ENCODE results near the gene AURKA. TPM values are rescaled to one million over a fixed set of nuclear protein-coding genes. Genes with fewer than 3 reads are reported as not detected.

The AURKA gene
- total and polyA plus RNA-seq, 8 donors = 3.7 to 28.8 (median 17.2) TPM

DNA sequence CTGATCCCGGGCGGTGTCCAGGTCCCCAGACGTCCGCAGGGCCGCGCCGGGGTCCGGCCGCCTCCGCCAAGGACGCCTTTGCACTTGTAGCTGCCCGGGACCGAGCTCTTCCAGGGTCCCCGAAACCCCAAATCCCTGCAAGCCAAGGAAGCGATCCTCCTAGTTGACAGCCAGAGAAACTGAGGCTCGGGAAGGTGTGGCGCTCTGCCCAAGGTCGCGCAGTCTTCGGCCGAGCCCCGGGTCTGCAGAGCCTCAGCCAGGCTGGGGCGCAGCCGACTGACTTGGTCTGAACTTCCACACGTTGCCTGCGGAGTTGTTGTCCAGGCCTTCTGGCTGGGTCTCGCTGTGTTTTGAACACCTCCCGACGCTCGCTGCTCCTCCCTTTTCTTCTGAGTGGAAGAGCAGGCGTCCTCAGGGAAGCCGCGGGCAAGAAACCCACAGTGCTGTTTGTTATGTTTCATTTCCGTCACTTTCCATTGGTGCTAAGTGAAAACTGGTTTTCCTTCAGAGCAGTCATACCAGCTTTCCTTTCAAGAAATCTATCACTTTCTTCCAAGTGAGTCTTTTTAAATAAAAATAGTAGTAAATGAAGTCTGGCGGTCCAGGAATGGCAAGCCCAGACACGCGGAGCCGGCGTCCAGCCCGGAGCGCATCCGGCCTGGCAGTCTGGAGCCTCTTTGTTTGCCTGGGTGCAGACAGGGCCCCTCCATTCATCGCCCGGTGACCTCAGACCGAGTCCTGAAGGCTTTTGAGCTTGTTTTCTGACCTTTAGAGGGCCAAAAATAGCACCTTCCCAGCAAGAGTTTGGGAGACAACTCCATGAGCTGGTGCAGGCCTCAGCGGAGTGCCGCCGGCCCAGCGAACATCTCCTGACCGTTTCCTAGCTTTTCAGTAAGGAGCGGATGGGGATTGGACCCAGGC lies 32.5 kb downstream of the AURKA start:
- TF ChIP-seq, protein P1, sequence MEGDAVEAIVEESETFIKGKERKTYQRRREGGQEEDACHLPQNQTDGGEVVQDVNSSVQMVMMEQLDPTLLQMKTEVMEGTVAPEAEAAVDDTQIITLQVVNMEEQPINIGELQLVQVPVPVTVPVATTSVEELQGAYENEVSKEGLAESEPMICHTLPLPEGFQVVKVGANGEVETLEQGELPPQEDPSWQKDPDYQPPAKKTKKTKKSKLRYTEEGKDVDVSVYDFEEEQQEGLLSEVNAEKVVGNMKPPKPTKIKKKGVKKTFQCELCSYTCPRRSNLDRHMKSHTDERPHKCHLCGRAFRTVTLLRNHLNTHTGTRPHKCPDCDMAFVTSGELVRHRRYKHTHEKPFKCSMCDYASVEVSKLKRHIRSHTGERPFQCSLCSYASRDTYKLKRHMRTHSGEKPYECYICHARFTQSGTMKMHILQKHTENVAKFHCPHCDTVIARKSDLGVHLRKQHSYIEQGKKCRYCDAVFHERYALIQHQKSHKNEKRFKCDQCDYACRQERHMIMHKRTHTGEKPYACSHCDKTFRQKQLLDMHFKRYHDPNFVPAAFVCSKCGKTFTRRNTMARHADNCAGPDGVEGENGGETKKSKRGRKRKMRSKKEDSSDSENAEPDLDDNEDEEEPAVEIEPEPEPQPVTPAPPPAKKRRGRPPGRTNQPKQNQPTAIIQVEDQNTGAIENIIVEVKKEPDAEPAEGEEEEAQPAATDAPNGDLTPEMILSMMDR (IDR thresholded peaks at IDR 0.05) = no peak
- peak; percentile 45 to 83 (median 52) for DNase-seq
- ATAC-seq = peak; percentile 72
- Histone ChIP-seq H3K27ac (peak overlapping the region; percentile 48 to 69), H3K36me3 (no peaks in the 10 kb centered on the region), H3K4me1 (peaks cover 3 to 21% of the 10 kb centered on the region in 2 donors), H3K9me3 (no peaks in the 10 kb centered on the region), H3K4me3 (peak overlapping the region; percentile 70 to 79), H3K27me3 (no peaks in the 10 kb centered on the region)
- intact Hi-C loops (cut with DNase I) = no loop called here

DNA sequence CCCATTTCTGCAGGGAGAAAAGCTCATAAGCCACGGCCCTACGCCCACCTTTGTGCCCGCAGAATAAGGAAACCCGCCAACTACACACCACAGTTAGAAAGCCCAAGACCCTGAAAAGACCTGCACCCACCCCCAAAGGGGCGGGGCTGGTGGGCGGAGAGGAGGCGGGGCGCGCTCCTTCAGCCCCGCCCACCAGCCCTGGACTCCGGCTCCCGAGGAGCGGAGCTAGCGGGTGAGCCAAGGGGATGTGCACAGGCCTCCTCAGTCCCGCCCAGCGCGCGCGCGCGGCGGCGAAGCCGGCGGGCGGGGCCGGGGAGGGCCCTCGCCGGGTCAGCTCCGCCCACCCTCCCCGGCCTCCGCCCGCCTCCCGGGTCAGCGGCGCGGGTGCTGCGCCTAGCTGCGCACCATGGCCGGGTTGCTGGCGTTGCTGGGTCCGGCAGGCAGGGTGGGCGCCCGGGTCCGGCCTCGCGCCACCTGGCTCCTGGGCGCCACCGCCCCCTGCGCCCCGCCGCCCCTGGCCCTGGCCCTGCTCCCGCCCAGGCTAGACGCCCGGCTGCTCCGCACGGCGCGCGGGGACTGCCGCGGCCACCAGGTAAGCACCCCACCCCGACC lies 33.3 kb downstream of the AURKA start, which contains the start of gene FAM210B:
Gene FAM210B (plus strand): TSS at position 375 of the 612 bp plus-strand sequence. CDS start 32 bp downstream, at position 407.
- Histone ChIP-seq H3K27me3 (no peaks in the 10 kb centered on the region), H3K9me3 (no peaks in the 10 kb centered on the region), H3K4me1 (peaks cover 3 to 21% of the 10 kb centered on the region in 2 donors), H3K36me3 (no peaks in the 10 kb centered on the region), H3K27ac (peak within 1 kb of the TSS; percentile 48 to 69), H3K4me3 (peak within 1 kb of the TSS; percentile 70 to 79)
- intact Hi-C loops (cut with DNase I) = no loop called here
- TF ChIP-seq, protein P1 (IDR thresholded peaks at IDR 0.05) = no peak
- DNase-seq = peak; percentile 79 to 97 (median 92)
- peak; percentile 97 for ATAC-seq

DNA sequence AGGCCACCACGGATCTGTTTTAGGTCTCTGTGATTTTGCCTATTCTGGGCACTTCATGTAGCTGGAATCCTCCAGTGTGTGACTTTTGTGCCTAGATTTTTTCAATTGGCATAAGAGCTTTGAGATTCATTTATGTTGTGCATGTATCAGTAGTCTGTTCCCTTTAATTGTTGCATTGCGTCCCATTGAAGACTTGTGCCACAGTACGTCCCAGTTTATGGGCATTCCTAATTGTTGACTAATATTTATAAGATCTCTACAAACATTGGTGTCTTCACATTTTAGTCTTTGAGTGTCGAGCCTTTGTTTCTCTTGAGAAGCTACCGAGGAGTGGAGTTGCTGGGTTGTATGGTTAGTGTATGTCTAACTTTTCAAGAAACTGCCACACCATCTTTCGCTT lies 33.9 kb downstream of the AURKA start:
- intact Hi-C loops (cut with DNase I) = no loop called here
- Histone ChIP-seq H3K36me3 (no peaks in the 10 kb centered on the region), H3K9me3 (no peaks in the 10 kb centered on the region), H3K4me1 (peaks cover 3 to 21% of the 10 kb centered on the region in 2 donors), H3K4me3 (peak overlapping the region in 1 of 2 donors; percentile 70), H3K27me3 (no peaks in the 10 kb centered on the region), H3K27ac (no peak overlapping the region)
- DNase-seq = no peak
- ATAC-seq = no peak
- TF ChIP-seq, protein P1 (IDR thresholded peaks at IDR 0.05) = no peak

DNA sequence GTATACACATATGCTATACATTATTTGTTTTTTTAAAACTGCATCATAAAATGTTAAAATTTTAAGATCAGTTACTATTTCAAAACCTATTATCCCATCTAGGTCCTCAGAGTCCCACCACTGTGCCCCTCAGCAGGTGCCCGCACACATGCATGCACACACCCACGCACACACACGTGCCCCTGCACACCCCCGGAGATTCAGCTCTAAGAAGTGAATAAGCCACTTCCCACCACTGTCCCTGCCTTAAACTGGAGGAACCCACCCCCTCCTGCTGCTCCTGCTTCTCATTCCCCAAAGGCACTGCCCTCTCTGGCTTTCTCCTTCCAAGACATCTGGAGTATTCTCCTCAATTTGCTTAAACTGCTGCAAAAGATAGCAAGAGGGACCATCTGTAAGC lies 38.7 kb downstream of the AURKA start:
- H3K36me3 ChIP-seq = no peaks in the 10 kb centered on the region
- no peaks in the 10 kb centered on the region for H3K9me3 ChIP-seq
- H3K27ac ChIP-seq = no peak overlapping the region
- intact Hi-C loops (cut with DNase I) = no loop called here
- DNase-seq (no peak), ATAC-seq (no peak)
- H3K4me1 ChIP-seq = peaks cover 2 to 3% of the 10 kb centered on the region in 2 donors
- H3K4me3 ChIP-seq = no peak overlapping the region
- peaks cover 0 to 22% of the 10 kb centered on the region in 2 donors for H3K27me3 ChIP-seq
- TF ChIP-seq, protein P1 (IDR thresholded peaks at IDR 0.05) = no peak

Data from left lung (tissue), 10 donors.